H9 (cell line): ENCODE measurements around the gene RSF1. TPM values are rescaled to one million over a fixed set of nuclear protein-coding genes. Genes with fewer than 3 reads are reported as not detected.

ENCODE experiments used
- DNase-seq: peaks from one replicate; pipeline ENCODE4 v3.0.0-alpha.2; 2017
- H2AFZ ChIP-seq: one replicate; pipeline ENCODE4 v1.6.1; 2013; ENCODE audit warnings: mild to moderate bottlenecking, low read length, control low read depth, moderate library complexity
- H2AK5ac ChIP-seq: 2 replicates; pipeline ENCODE4 v1.6.1; 2013; ENCODE audit warnings: low read length, control low read depth, mixed read lengths; ENCODE audit not compliant: insufficient read length
- H2BK120ac ChIP-seq: one replicate; pipeline ENCODE4 v1.6.1; 2013; ENCODE audit warnings: low read depth, mild to moderate bottlenecking, low read length, control low read depth, inconsistent platforms; ENCODE audit not compliant: poor library complexity, severe bottlenecking
- H2BK12ac ChIP-seq: 2 replicates; pipeline ENCODE4 v1.6.1; 2013; ENCODE audit warnings: low read length, control low read depth, mixed read lengths, low read depth; ENCODE audit not compliant: insufficient read length
- H2BK15ac ChIP-seq: 2 replicates; pipeline ENCODE4 v1.6.1; 2013; ENCODE audit warnings: low read depth, low read length, control low read depth
- H2BK20ac ChIP-seq: one replicate; pipeline ENCODE4 v1.6.1; 2013; ENCODE audit warnings: low read depth, mild to moderate bottlenecking, low read length, control low read depth, inconsistent platforms; ENCODE audit not compliant: poor library complexity, severe bottlenecking
- H2BK5ac ChIP-seq: 2 replicates; pipeline ENCODE4 v1.6.1; 2013; ENCODE audit warnings: low read length, control low read depth, mixed read lengths; ENCODE audit not compliant: insufficient read length
- H3K14ac ChIP-seq: 2 replicates; pipeline ENCODE4 v1.6.1; 2013; ENCODE audit warnings: low read length, control low read depth; ENCODE audit not compliant: insufficient read depth
- H3K18ac ChIP-seq: 2 replicates; pipeline ENCODE4 v1.6.1; 2013; ENCODE audit warnings: low read depth, mild to moderate bottlenecking, mixed read lengths, low read length, control low read depth; ENCODE audit not compliant: insufficient read length
- H3K23ac ChIP-seq: 2 replicates; pipeline ENCODE4 v1.6.1; 2013; ENCODE audit warnings: low read length, control low read depth, mixed read lengths, low read depth; ENCODE audit not compliant: insufficient read length
- H3K23me2 ChIP-seq: 2 replicates; pipeline ENCODE4 v1.6.1; 2013; ENCODE audit warnings: low read depth, mild to moderate bottlenecking, mixed read lengths, low read length, control low read depth; ENCODE audit not compliant: insufficient read length, poor library complexity, severe bottlenecking
- H3K27ac ChIP-seq: 2 replicates; pipeline ENCODE4 v1.5.1; 2013; ENCODE audit warnings: low read length, control low read depth, mixed read lengths, low read depth; ENCODE audit not compliant: insufficient read length
- H3K27me3 ChIP-seq: 2 replicates; pipeline ENCODE4 v1.6.1; 2013; ENCODE audit warnings: low read length, control low read depth, inconsistent platforms; ENCODE audit not compliant: insufficient read depth
- H3K4ac ChIP-seq: 2 replicates; pipeline ENCODE4 v1.6.1; 2013; ENCODE audit warnings: low read depth, mild to moderate bottlenecking, control low read depth, inconsistent platforms, low read length, moderate library complexity
- H3K4me1 ChIP-seq: 2 replicates; pipeline ENCODE4 v1.6.1; 2013; ENCODE audit warnings: low read length, control low read depth, inconsistent platforms; ENCODE audit not compliant: insufficient read depth
- H3K4me2 ChIP-seq: 2 replicates; pipeline ENCODE4 v1.6.1; 2013; ENCODE audit warnings: low read length, control low read depth, mixed read lengths; ENCODE audit not compliant: insufficient read length, insufficient read depth
- H3K56ac ChIP-seq: 2 replicates; pipeline ENCODE4 v1.6.1; 2013; ENCODE audit warnings: low read depth, mild to moderate bottlenecking, mixed read lengths, low read length, control low read depth; ENCODE audit not compliant: insufficient read length
- H3K79me1 ChIP-seq: 2 replicates; pipeline ENCODE4 v1.6.1; 2013; ENCODE audit warnings: low read depth, mild to moderate bottlenecking, moderate library complexity, low read length, control low read depth, inconsistent platforms; ENCODE audit not compliant: insufficient read depth, poor library complexity, severe bottlenecking
- H3K79me2 ChIP-seq: 2 replicates; pipeline ENCODE4 v1.6.1; 2013; ENCODE audit warnings: low read length, control low read depth, inconsistent platforms; ENCODE audit not compliant: insufficient read depth
- H3K9ac ChIP-seq: 2 replicates; pipeline ENCODE4 v1.6.1; 2013; ENCODE audit warnings: low read length, control low read depth, mixed read lengths; ENCODE audit not compliant: insufficient read length; ENCODE audit errors: extremely low read depth
- H3K9me3 ChIP-seq: one replicate; pipeline ENCODE4 v1.6.1; 2013; ENCODE audit warnings: low read depth, low read length, inconsistent platforms; ENCODE audit not compliant: control insufficient read depth
- H3T11ph ChIP-seq: one replicate; pipeline ENCODE4 v1.6.1; 2013; ENCODE audit warnings: mild to moderate bottlenecking, low read length, control low read depth, inconsistent platforms
- H4K20me1 ChIP-seq: one replicate; pipeline ENCODE4 v1.6.1; 2013; ENCODE audit not compliant: control insufficient read depth, insufficient read length, insufficient read depth
- H4K5ac ChIP-seq: 2 replicates; pipeline ENCODE4 v1.6.1; 2013; ENCODE audit warnings: low read depth, mild to moderate bottlenecking, mixed read lengths, low read length, control low read depth; ENCODE audit not compliant: insufficient read length
- H4K8ac ChIP-seq: replicated peaks from 2 replicates; pipeline ENCODE4 v1.6.1; 2013; ENCODE audit warnings: low read length, control low read depth, mixed read lengths, low read depth; ENCODE audit not compliant: insufficient read length
- H4K91ac ChIP-seq: 2 replicates; pipeline ENCODE4 v1.6.1; 2013; ENCODE audit warnings: low read depth, mild to moderate bottlenecking, moderate library complexity, mixed read lengths, low read length, control low read depth; ENCODE audit not compliant: insufficient read length
- H3K27ac Mint-ChIP-seq, 3 experiments: 2 replicates in 2 of 3; 3 replicates in 1 of 3; pipeline ENCODE4 v1.8.0; 2020 to 2021; ENCODE audit warnings: mixed read lengths in 3 of 3, mild to moderate bottlenecking in 1 of 3, moderate library complexity in 1 of 3
- H3K27me3 Mint-ChIP-seq: 2 replicates; pipeline ENCODE4 v1.8.0; 2021; ENCODE audit warnings: low read depth, mild to moderate bottlenecking, moderate library complexity, mixed read lengths
- H3K36me3 Mint-ChIP-seq, 3 experiments: 2 replicates in 2 of 3; 3 replicates in 1 of 3; pipeline ENCODE4 v1.8.0; 2020 to 2021; ENCODE audit warnings: low read depth in 3 of 3, mixed read lengths in 3 of 3; ENCODE audit not compliant: insufficient read depth in 1 of 3
- H3K4me1 Mint-ChIP-seq, 2 experiments: 2 replicates each; pipeline ENCODE4 v1.8.0; 2020; ENCODE audit warnings: mixed read lengths in 2 of 2
- H3K4me3 Mint-ChIP-seq, 2 experiments: 2 replicates in 1 of 2; 3 replicates in 1 of 2; pipeline ENCODE4 v1.8.0; 2020 to 2021; ENCODE audit warnings: mild to moderate bottlenecking in 2 of 2, mixed read lengths in 2 of 2, moderate library complexity in 1 of 2
- H3K9me3 Mint-ChIP-seq, 2 experiments: 2 replicates in 1 of 2; 3 replicates in 1 of 2; pipeline ENCODE4 v1.8.0; 2020; ENCODE audit warnings: mild to moderate bottlenecking in 2 of 2, mixed read lengths in 2 of 2, moderate library complexity in 1 of 2
- whole genome bisulfite sequencing: extraction: QIAGEN DNeasy Blood & Tissue Kit; methylation state at CpG from one replicate; pipeline ENCODE4 v1.1.7; 2013; ENCODE audit warnings: missing lambda C conversion rate, low lambda C conversion rate, mixed read lengths; ENCODE audit not compliant: insufficient read length; ENCODE audit errors: extremely low coverage; 5-methylcytosine and 5-hydroxymethylcytosine counted together
- total RNA-seq: library from RNA; stranded (reverse); gene quantifications from 2 replicates; pipeline ENCODE4 v1.2.1, GENCODE V29; 2021
- TF ChIP-seq, protein P1 (sequence below): fragments of 200-600 bp; sonication (generic); conservative IDR thresholded peaks from 3 replicates; pipeline ENCODE4 v1.8.0; 2021; ENCODE audit warnings: antibody characterized with exemption, mild to moderate bottlenecking

Gene RSF1
- total RNA-seq, 1 experiment from 2014 or later = 82.6 TPM

DNA sequence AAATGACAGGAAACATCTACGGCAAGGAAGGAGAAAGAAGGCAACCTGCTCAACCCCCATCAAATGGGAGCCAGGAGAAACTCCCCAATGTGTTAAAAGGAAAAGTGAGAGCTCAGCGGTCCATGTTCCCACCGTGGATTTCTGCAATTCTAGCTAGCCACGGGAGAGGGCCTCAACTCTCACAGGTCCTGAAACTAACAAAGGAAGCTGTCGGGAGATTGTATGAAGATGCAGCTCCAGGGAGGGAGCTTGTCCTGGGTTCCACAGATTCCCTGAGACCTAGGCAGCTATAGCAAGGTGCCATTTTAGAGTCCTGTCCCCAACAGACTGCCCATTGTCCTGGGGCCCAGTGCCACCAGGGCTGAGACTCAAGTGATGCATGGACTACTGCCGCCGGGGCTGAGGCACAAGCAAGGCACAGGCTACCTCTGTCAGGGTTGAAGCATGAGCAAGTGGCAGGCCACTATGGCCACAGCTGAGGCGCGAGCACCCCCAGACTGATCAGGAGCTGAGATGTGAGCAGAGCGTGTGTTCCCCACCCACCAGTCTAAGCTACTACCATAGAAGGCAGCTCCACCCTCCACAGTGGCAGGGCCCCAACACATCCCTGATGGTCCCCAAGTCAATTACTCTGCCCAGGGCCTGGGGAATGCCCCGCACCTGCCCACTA is 31.3 kb downstream of the RSF1 start:
- H3K27ac Mint-ChIP-seq = peak overlapping the region in 2 of 3 experiments; percentile 22 to 78; a peak in 3 of 7 replicates
- peaks cover 42 to 44% (median 43%) of the 10 kb centered on the region in 3 experiments for H3K36me3 Mint-ChIP-seq
- Histone ChIP-seq H2AK5ac (no peak overlapping the region), H2BK15ac (no peak overlapping the region), H3K4me2 (no peak overlapping the region), H3K56ac (no peak overlapping the region), H3K27me3 (no peaks in the 10 kb centered on the region), H3K18ac (no peak overlapping the region), H3K14ac (no peak overlapping the region; the same call in 1 of the 2 replicates), H2AFZ (no peak overlapping the region), H3K23me2 (no peaks in the 10 kb centered on the region), H3K27ac (no peak overlapping the region), H2BK5ac (no peak overlapping the region), H3K4ac (no peak overlapping the region), H3K9ac (no peak overlapping the region), H3K9me3 (no peaks in the 10 kb centered on the region), H3K4me1 (no peaks in the 10 kb centered on the region), H2BK20ac (no peak overlapping the region), H3K79me2 (peaks cover 25% of the 10 kb centered on the region; the same call in 1 of the 2 replicates), H2BK12ac (no peak overlapping the region), H3T11ph (no peak overlapping the region), H2BK120ac (no peak overlapping the region), H4K20me1 (peaks cover 2% of the 10 kb centered on the region), H3K23ac (no peak overlapping the region), H4K8ac (no peak overlapping the region), H4K91ac (no peak overlapping the region), H3K79me1 (peaks cover 13% of the 10 kb centered on the region), H4K5ac (no peak overlapping the region)
- H3K27me3 Mint-ChIP-seq = no peaks in the 10 kb centered on the region
- DNase-seq = no peak
- peaks cover 35 to 38% of the 10 kb centered on the region in 2 experiments for H3K9me3 Mint-ChIP-seq
- TF ChIP-seq, protein P1, sequence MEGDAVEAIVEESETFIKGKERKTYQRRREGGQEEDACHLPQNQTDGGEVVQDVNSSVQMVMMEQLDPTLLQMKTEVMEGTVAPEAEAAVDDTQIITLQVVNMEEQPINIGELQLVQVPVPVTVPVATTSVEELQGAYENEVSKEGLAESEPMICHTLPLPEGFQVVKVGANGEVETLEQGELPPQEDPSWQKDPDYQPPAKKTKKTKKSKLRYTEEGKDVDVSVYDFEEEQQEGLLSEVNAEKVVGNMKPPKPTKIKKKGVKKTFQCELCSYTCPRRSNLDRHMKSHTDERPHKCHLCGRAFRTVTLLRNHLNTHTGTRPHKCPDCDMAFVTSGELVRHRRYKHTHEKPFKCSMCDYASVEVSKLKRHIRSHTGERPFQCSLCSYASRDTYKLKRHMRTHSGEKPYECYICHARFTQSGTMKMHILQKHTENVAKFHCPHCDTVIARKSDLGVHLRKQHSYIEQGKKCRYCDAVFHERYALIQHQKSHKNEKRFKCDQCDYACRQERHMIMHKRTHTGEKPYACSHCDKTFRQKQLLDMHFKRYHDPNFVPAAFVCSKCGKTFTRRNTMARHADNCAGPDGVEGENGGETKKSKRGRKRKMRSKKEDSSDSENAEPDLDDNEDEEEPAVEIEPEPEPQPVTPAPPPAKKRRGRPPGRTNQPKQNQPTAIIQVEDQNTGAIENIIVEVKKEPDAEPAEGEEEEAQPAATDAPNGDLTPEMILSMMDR = no peak
- peaks cover 26 to 39% of the 10 kb centered on the region in 2 experiments for H3K4me1 Mint-ChIP-seq
- H3K4me3 Mint-ChIP-seq = no peak overlapping the region
- no CpG with 5 or more reads among the region's 11 CpGs for WGBS
